NCI-H446 treated with DMSO at 0.1 percent for 48 hours (cell line): ENCODE data around the gene SDC1.

Source experiments
- DNase-seq: peaks from one replicate; lab custom pipeline; 2025; lab: John Stamatoyannopoulos, UW

Gene SDC1

DNA sequence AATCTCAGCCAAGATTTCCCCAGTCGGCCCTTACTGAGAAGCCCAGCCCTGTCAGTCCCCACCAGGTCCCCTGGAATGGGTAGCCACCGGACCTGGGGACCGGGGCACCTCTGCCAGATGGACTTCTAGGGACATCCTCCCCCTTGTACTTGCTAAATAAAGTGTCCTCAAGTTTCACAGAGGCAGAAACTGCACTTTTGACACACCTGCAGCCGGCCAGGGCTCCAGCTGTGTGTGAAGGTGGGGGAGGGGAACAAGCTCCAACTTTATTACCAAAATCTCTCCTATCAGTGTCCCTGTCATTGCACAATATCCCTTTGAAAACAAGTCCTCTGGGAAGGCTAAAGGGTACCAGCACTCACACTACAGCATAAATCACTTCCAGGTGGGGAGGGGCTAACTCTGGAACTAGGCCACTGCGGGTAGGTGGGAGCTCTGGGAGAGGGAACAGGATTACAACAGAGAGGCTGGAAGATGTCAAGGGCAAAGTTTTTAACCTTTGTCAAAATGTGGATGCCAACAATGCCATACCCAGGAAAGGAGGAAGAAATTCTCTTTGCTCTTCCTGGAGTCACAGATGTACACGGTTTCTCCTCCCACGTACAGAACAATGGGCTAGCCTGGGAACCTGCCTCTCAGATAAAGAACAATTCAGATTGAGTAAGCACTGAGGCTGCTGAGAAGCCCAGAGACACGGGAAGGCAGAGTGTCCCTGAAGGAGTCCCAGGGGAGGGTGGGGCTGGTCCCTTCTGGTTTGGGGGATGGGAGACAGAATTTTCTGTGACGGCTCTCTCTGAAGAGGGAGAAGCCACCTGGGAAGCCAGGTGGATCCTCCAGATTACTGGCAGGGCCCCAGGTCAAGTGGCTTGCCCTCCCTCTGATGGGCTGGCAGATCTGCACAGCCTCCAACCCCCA, 11.0 kb downstream of the SDC1 start:
- no peak for DNase-seq

DNA sequence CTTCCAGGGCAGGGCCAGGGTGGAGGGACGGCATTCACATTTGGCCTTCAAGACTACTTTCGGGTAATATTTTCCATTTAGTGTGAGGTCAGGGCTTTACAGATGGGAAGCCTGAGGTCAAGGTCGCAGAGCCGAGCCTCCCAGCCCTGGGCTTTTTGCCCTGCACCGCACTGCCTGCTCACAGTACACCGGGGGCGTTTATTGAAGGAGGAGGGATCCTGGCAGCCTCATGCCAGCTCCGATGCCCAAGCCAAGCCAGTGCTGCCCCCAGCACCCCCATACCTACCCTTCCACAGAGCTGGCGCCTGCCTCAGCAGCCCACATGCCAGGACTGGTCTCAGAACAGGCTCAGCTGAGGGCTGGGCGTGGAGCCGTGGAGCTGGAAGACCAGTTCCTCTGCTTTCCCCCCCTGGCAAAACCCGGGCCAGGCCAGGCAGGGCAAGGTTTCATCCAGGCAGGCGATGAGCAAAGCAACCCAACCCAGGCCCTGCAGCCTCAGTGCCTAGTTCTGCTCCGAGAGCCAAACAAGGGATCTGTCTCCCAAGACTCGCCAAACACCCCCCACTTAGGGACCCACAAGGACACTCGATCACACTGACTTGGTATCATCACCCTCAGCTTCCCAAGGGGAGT, 11.9 kb downstream of the SDC1 start:
- no peak for DNase-seq

DNA sequence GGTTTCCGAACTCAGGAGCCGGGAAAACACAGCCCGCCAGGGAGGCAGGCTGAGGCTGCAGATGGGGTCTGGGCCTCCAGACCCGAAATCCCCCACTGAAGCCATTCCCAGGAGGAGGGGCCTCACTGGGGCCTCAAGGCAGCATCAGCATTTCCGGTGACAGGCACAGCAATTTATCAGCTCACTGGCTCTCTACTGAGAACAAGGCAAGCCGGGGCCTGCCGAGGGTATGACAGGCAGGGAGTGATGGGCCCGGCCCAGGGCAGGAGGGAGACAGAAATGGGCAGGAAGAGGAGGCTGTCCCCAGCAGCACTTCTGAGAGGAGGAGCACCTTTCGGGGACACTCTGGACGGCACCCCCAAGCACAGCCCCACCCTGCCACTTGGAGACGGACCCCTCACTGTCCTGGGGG, 12.5 kb downstream of the SDC1 start:
- DNase-seq: no peak

DNA sequence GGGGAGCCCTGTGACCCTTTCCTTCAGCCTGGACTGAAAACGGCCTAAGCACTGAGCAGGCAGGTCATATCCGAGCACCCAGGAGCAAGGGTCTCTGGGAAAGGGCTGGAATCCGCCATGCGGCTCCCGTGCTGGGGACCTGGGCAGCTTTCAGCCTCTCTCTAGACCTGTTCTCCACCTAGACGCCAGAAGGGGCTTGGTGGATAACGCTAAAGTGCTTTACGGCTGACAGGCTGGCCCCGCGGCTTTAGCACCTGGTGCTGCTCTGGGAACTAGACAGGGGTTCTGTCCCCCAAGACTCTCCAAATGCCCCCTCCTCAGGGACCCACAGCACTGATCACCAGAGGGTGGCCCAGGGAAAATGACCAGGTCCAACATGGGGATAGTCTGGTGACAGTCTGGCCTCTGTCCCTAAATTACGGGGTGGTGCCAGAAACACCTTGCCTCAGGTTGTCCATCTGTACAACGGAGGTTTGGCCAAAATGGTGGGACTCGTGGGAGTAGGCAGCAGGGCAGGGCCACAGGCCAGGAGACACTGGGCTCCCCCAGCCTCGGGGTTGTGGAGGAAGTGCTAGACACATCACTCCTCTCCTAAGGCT, 13.0 kb downstream of the SDC1 start:
- DNase-seq: no peak

DNA sequence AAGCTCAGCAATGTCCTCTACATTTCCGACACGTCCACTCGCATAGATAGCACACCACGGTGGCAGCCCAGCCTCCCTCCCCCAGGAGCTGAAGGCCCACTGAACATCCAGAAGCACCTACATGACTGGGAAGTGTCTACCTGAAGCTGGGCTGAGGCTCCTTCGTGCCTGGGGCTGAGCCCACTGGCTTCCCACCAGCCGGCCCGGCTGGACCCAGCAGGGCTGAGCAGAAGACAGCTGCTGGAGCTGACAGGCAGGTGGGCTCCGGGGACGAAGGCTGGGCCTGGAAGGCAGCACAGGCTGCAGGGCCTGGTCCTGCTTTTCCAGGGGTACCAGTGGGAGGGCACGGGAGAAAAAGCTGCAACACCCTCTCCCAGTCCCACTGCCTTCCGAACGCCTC, 13.5 kb downstream of the SDC1 start:
- DNase-seq: no peak

DNA sequence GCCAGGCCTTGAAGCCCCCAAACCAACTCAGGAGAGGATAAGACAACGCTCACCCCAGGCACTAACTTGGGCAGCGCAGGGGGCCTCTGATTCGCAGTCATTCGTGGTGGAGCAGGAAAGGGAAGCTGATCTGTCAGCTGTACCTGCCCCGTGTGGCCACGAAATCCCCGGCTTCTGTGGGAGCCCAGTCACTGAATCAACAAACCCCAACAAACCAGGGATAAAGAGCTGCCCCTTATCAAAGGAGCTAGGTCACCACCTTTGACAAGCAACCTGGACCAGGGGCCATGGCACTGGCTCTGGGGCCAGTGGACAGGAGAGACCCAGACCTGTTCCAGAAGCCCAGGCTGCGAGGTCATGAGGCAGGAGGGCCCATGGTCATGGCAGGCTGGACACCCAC, 14.5 kb downstream of the SDC1 start:
- no peak for DNase-seq

DNA sequence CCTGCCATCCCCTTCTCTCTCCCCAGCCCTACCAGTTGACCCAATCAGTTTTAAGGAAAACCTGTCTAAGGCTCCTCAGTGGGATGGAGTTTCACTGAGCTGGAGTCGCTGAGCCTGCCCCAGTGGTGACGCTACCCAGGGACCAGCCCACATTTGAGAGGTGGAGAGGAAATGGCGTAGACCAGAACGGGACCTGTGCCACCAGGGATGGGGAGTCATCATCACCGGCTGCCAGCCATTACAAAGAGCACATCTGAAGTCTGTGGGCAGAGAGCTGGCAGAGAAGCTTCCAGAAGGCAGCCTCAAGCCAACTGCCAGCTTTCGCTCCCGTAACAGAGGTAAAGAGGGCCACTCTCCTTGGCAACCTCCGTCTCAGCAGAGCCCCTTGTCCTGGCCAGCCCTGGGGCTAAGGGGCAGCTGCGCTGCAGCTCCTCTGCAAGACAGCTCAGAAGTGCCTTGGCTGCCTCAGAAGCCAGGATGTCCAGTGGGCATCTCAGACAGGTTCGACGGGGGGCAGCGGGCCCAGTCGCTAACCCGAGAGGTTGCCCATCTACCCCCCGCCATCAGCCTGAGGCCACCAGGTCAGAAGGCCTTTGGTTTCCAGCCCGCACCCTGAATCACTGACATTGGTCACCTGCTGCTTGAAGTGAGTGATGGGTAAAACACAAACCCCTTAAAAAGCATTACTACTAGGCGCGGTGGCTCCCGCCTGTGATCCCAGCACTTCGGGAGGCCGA, 15.4 kb downstream of the SDC1 start:
- DNase-seq: no peak

DNA sequence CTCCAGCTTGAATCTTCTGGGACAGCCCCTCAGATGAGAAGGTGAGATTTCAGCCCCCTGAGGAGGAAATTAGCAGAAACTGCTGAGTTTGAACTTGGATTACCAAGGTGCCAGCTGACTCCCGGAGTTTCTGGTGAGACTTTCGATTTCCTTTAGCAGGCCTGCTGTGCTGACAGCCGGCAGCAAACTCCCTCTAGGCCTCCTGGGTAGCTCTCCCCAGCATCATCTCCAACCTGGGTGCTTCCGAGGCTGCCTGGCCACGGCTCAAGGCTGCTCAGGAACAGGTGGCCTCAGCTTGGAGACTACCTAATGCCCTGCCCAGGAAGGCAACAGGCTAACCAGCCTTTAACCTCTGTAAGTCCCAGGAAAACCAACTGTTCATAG, 16.5 kb downstream of the SDC1 start:
- DNase-seq: no peak

DNA sequence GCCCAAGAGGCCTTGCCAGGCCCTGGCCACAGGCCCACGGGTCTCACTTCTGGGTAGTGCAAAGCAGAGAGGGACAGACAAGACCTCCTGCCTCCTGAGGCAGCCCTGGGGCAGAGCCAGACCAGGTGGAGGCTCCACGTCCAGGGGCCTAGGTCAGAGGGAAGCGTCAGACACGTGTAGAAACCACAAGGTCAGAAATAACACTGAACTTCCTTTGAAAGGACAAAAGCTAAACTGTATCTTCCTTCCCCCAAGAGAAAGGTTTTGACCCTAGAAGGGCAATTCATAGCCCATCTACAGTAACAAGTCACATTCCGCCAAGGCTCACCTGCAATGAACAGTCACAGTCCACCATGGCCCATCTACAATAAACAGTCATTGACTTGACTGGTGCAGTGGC, 17.9 kb downstream of the SDC1 start:
- DNase-seq: no peak

DNA sequence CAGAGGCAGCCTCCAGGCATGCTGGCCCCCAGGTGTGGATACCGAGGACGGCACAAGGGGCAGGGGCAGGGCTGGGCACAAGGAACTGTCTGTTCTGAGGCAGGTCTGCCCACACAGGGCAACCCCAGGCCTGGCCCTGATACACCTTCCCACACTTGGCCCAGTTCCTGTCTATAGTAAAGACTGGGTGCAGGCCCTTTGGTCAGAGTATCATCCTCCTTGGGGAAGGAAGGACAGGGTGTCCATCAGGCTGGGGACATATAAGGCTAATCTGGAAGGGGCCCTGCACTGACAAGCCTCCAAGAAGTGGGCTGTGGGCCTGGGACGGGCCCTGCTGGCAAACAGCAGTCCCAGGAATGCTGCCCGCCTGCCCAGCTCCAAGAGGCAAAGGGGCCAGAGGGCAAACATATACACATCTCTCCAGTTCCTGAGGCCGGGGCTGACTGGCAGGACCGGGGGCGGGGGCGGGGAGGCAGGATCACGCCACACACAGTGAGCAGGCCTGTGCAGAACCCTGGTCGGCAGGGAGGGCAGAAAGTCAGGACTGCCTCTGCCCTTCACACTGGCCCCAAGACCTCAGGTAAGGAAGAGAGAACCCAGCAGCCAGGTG, 18.9 kb downstream of the SDC1 start:
- no peak for DNase-seq

DNA sequence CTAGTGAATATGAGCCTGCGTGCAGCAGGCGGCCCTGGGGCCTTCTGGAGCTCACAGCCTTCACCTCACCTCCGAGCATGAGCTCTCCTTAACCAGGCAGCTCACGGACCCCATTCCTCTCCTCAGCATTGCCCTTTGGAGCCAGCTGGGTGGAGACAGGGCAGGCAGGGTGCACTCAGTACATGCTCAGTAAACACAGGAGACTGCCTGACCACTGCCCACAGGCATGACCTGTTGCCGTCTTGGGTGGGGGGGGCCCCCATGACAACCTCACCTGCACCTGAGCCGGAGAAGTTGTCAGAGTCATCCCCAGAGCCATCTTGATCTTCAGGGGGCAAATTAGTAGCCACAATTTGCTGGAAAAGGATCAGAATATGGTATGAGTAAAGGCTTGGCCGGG, 19.9 kb downstream of the SDC1 start:
- no peak for DNase-seq

DNA sequence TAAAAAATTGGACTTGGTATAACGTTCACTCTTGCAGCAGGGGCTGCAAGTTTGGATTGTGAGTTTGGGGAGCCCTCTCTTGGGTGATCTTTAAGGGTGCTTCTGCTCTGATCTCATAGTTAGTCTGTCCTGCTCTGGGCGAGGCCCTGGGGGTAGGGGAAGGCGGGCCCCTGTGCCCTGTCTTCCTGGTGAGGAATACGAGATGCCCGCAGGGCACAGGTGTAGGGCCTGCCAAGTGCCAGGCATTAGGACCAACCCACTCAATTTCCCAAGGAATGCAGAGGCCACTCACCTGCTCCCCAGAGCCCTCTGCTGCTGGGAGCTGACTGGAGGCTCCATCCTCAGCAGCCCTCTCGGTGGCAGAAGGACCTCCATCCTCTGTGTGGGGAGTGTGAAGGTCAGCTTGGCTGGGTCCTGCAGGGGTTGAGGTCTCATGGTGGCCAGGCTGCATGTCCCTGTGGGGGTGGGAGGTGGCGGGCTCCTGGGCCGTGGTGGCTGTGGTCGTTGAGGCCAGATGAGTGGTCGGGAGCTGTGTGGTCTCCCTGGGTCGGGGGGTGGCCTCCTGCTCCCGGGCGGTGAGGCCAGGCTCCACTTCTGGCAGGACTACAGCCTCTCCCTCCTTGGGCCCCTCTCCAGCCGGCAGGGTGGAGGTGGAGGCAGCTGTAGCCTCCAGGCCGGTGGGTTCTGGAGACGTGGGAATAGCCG, 21.3 kb downstream of the SDC1 start:
- DNase-seq: no peak

DNA sequence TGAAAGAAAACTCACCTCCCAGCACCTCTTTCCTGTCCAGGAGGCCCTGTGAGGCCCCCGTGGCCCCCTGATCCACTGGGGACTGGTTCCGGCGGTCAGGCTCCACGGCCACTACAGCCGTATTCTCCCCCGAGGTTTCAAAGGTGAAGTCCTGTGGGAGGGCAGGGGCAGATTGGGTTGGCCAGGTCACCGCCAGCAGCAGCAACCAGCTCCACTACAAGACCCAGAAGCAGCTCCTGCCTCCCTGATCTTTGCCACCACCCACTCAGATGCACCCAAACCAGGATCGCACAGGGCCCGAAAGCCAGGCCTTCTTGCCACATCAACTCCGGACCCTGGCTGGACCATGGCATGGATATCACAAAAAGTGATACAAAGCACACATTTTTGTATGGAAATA, 21.9 kb downstream of the SDC1 start:
- no peak for DNase-seq

DNA sequence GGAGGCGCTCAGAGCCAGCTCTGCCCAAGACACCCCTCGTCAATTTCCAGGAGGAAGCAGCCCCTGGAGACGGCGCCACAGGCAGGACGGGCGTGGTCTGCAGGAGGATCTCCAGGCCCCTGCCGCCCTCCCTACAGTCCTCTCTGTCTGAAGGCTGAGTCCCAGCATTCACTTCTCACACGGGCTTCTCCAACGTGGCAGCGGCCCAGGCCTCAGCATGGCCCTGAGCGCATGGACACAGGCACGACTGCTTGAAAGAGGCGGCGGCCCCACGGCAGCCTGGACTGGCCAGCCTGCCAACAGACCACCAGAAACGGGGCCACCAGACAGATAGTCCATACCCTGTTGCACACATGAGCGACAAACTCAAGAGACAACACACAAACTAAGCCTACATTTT, 23.3 kb downstream of the SDC1 start:
- DNase-seq: no peak

DNA sequence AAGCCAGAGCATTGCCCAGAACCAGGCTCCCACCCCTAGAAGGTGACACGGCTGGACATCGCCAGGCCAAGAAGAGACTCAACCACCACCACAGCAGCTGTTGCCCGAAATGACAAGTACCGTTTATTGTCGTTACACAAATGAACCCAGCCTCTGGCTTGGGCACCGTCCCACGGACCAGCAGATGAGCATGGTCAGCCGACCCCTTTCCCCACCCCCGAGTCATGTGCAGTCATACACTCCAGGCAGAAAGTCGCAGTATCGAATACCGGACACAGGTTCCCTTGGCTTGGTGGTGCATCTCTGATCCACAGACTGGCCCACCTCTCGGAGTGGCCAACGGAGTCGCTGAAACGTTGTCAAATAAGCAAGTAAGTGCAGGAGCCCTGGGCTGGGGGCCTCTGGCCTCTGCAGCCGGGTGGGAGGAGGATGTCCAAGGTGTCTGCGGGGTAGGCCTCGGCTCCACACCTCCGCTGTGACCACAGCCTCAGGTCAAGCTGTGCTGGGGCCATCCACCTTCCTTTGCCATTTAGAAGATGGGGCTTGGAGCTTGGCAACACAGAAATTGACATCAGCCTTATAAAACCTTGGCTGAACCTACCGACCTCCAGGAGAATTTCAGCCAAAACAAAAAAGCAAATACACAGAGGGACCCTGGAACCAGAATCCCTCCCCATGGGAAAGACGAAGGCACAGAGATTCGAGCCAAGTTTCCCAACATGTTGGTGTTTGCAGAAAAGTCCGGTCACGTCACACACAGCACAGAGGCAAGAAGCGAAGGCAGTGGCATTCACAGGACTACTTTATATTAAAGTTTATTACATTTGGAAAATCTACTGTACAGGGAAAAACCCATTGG, 24.0 kb downstream of the SDC1 start:
- no peak for DNase-seq

DNA sequence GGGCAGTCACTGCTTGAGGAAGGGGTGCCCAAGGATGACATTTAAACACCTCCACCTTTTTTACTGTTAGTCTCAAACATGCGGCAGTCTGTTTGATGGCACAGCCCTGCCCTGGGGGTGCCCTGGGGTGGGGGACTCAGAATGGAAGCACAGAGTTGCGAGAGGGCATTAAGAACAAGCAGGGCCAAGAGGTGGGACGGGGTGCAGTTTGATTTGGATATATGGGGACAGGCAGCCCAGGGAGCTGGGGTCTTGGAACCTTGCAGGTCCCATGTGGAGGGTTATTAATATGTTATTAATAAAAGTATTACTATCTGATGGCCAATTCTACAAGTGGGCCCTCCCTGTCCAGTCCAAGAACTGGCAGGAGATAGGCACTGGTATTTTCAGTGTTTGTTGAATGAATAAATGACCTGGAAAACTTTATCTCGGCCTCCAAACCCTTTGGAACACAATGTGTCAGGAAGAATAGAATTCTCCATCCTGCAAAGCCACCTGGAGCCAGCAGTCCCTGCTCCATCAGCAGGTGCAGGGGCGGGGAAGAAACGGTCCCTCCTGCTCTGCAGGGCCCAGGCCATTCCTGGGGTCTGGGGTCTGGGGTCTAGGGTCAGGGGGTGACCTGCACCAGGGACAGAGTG, 25.2 kb downstream of the SDC1 start:
- DNase-seq: no peak

DNA sequence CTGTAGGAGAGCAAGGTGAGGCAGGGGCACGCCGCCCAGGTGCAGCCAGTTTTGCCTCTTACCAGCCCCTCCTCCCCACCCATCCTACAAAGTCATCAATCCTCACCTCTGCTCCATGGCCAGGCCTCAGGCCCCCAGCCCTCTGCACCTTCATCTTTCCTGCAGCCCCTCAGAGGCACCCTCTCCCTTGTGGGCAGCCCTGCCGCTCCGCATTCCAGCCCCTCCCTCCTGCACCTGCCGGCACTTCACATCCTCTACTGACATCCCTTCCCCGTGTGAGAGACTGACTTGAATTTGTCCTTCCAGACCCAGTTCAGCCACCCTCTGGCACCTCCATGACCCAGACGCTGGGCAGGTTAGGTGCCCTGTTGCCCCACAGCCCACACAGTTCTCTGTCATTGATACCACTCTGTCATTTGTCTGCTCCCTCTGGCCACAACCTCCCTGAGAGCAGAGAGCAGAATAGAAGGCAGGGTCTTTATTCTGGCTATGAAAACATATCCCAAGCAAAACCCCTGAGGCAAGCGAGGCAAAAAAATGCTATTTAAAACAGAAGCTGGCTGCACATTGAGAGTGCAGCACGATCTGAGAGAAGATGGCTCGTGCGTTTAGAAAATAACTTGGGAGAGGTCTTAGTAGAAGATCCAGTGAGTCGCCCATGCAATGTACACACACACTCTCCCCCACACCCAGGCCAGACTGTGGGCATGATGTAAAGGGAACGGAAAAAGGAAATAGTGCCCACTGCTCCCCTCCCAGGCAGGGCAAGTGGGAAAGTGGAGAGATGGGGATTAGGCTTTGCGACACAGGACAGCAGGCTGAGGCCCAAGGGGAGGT, 25.9 kb downstream of the SDC1 start:
- DNase-seq: no peak

DNA sequence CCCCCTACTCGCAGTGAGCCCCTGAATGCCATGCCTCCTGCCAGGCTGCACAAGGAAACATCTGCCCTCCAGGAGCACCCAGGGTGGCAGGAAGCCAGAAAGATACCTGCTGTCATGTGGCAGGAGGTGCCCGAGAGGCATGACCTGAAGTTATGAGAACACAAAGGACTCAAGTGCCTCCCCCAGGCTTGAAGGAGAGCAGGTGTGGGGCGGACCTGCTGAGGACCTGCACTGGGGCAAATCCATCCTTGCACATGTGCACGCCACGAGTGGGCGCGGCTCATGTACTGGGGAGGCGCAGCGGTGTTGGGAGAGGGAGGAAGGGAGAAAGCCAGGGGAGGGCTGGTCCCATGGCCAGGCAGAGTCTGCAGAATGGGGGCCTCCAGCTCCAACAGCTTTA, 26.9 kb downstream of the SDC1 start:
- DNase-seq: no peak

DNA sequence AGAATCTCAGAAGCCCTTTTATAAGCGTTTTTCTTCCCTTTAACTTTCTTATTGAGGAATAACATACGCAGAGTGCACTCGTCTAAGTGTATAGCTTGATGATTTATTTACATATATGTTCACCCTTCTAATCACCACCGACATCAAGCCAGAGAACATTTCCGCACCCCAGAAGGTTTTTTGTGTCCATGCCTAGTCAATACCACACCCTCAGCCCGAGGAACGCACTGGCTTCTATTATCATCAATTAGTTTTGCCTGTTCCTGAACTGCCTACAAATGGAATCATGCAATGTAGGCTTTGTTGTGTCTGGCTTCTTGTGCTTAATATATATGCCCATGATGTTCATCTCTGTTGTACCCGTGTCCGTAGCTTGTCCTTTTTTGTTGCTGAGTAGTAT, 27.7 kb downstream of the SDC1 start:
- DNase-seq: no peak
